SU-DHL-6 (cell line): ENCODE results near the gene CHD2.

Source experiments
- H2AFZ ChIP-seq: fragments of 200-600 bp; sonication (generic); 2 replicates; pipeline ENCODE4 v1.6.1; 2014; ENCODE audit warnings: low read depth, mild to moderate bottlenecking, moderate library complexity, mixed read lengths, antibody characterized with exemption, low read length; ENCODE audit not compliant: severe bottlenecking
- H3F3A ChIP-seq: fragments of 200-600 bp; shearing (Covaris generic); 2 replicates; pipeline ENCODE4 v1.6.0; 2016; ENCODE audit warnings: antibody characterized with exemption, mild to moderate bottlenecking; ENCODE audit not compliant: insufficient read depth
- H3K27ac ChIP-seq: fragments of 200-600 bp; sonication (generic); 2 replicates; pipeline ENCODE4 v1.5.1; 2016; ENCODE audit warnings: low read depth, mild to moderate bottlenecking, low read length, moderate library complexity, mixed read lengths
- H3K27me3 ChIP-seq: fragments of 200-600 bp; sonication (generic), shearing (Covaris generic); 2 replicates; pipeline ENCODE4 v1.6.0; 2014; ENCODE audit warnings: mild to moderate bottlenecking, low read length
- H3K36me3 ChIP-seq: fragments of 200-600 bp; sonication (generic); 2 replicates; pipeline ENCODE4 v1.6.1; 2014; ENCODE audit warnings: mild to moderate bottlenecking, low read length, mixed read lengths
- H3K4me2 ChIP-seq: fragments of 300-600, 200-600 bp; shearing (Covaris generic), sonication (generic); 2 replicates; pipeline ENCODE4 v1.6.0; 2014; ENCODE audit warnings: low read length, low read depth, mild to moderate bottlenecking; ENCODE audit not compliant: poor library complexity, severe bottlenecking
- H3K4me3 ChIP-seq: fragments of 200-600 bp; sonication (generic); 2 replicates; pipeline ENCODE4 v1.5.1; 2014; ENCODE audit warnings: antibody characterized with exemption, low read length, mild to moderate bottlenecking, mixed read lengths; ENCODE audit not compliant: insufficient read depth, poor library complexity, severe bottlenecking
- H3K79me2 ChIP-seq: fragments of 200-600 bp; sonication (generic); 2 replicates; pipeline ENCODE4 v1.6.1; 2014; ENCODE audit warnings: mild to moderate bottlenecking, low read length, moderate library complexity; ENCODE audit not compliant: insufficient read depth
- H3K9ac ChIP-seq: fragments of 200-600 bp; sonication (generic); 2 replicates; pipeline ENCODE4 v1.7.0; 2014; ENCODE audit warnings: mild to moderate bottlenecking, low read length
- H3K9me2 ChIP-seq: fragments of 200-600 bp; sonication (generic); replicated peaks from 2 replicates; pipeline ENCODE4 v1.6.1; 2014; ENCODE audit warnings: low read length; ENCODE audit not compliant: insufficient read depth
- H3K9me3 ChIP-seq: fragments of 200-600 bp; sonication (generic); 2 replicates; pipeline ENCODE4 v1.6.1; 2014; ENCODE audit warnings: low read length, mixed read lengths; ENCODE audit not compliant: insufficient read depth
- H4K20me1 ChIP-seq: fragments of 200-600 bp; sonication (generic); 2 replicates; pipeline ENCODE4 v1.6.1; 2014; ENCODE audit warnings: low read depth, mild to moderate bottlenecking, antibody characterized with exemption, low read length, moderate library complexity, mixed read lengths
- CTCF ChIP-seq: fragments of 200-600 bp; sonication (generic); IDR thresholded peaks from one replicate; pipeline ENCODE4 v1.5.1; 2017; ENCODE audit warnings: antibody characterized with exemption, mild to moderate bottlenecking, low read length, moderate library complexity; ENCODE audit not compliant: insufficient read depth, poor library complexity, severe bottlenecking
- EZH2phosphoT487 ChIP-seq: fragments of 200-600 bp; sonication (generic), shearing (Covaris generic); conservative IDR thresholded peaks from 2 replicates; pipeline ENCODE4 v1.6.1; 2018; ENCODE audit warnings: mild to moderate bottlenecking, antibody characterized with exemption, low read length, moderate library complexity, mixed read lengths

Gene CHD2

GRCh38 chr15:93027413-93027812 lies 127.3 kb downstream of the CHD2 start:
- no peaks in the 10 kb centered on the region for H3K9me3 ChIP-seq
- H3K79me2 ChIP-seq: no peaks in the 10 kb centered on the region
- H4K20me1 ChIP-seq: no peaks in the 10 kb centered on the region
- no peaks in the 10 kb centered on the region for H3K9me2 ChIP-seq
- peaks cover 5% of the 10 kb centered on the region; the same call in 1 of the 2 replicates for H3F3A ChIP-seq
- H3K36me3 ChIP-seq: peaks cover 16% of the 10 kb centered on the region; the same call in 1 of the 2 replicates
- no peak overlapping the region for H3K4me2 ChIP-seq
- H3K27me3 ChIP-seq: no peaks in the 10 kb centered on the region
- no peak for TF ChIP-seq EZH2phosphoT487
- TF ChIP-seq CTCF: no peak
- no peak overlapping the region for H3K27ac ChIP-seq
- no peak overlapping the region for H3K9ac ChIP-seq
- no peak overlapping the region for H3K4me3 ChIP-seq
- no peak overlapping the region for H2AFZ ChIP-seq

GRCh38 chr15:93028111-93028631 lies 128.0 kb downstream of the CHD2 start:
- H3K27me3 ChIP-seq: no peaks in the 10 kb centered on the region
- peaks cover 5% of the 10 kb centered on the region; the same call in 1 of the 2 replicates for H3F3A ChIP-seq
- no peak overlapping the region for H3K4me2 ChIP-seq
- H3K9ac ChIP-seq: no peak overlapping the region
- no peak overlapping the region for H2AFZ ChIP-seq
- H4K20me1 ChIP-seq: no peaks in the 10 kb centered on the region
- H3K27ac ChIP-seq: no peak overlapping the region
- TF ChIP-seq EZH2phosphoT487 (no peak), CTCF (no peak)
- no peaks in the 10 kb centered on the region for H3K9me2 ChIP-seq
- H3K4me3 ChIP-seq: no peak overlapping the region
- peaks cover 16% of the 10 kb centered on the region; the same call in 1 of the 2 replicates for H3K36me3 ChIP-seq
- no peaks in the 10 kb centered on the region for H3K9me3 ChIP-seq
- no peaks in the 10 kb centered on the region for H3K79me2 ChIP-seq

- H3K9me2 ChIP-seq: no peaks in the 10 kb centered on the region
- H3K9me3 ChIP-seq: no peaks in the 10 kb centered on the region
- no peaks in the 10 kb centered on the region for H3K79me2 ChIP-seq
- no peaks in the 10 kb centered on the region for H4K20me1 ChIP-seq
- H3K36me3 ChIP-seq: peaks cover 13% of the 10 kb centered on the region; the same call in 1 of the 2 replicates
- no peak overlapping the region for H3K4me3 ChIP-seq
- no peak overlapping the region for H2AFZ ChIP-seq
- no peak overlapping the region for H3K4me2 ChIP-seq
- H3K9ac ChIP-seq: no peak overlapping the region
- H3K27ac ChIP-seq: no peak overlapping the region
- TF ChIP-seq EZH2phosphoT487 (no peak), CTCF (no peak)
- peaks cover 5% of the 10 kb centered on the region; the same call in 1 of the 2 replicates for H3F3A ChIP-seq
- H3K27me3 ChIP-seq: no peaks in the 10 kb centered on the region
Observed at GRCh38 chr15:93028632-93029213, 128.6 kb downstream of the CHD2 start.
